H1 (cell line): ENCODE results near the gene AHDC1. TPM values are rescaled to one million over a fixed set of nuclear protein-coding genes. Genes with fewer than 3 reads are reported as not detected.

ENCODE experiments used
- CHD7 ChIP-seq: fragments of 300-600 bp; sonication (generic); IDR thresholded peaks from 2 replicates; pipeline ENCODE4 v1.7.1; 2012; ENCODE audit warnings: low read length, moderate library complexity, mild to moderate bottlenecking, inconsistent platforms; ENCODE audit not compliant: insufficient replicate concordance
- HDAC6 ChIP-seq: IDR thresholded peaks from one replicate; pipeline ENCODE4 v1.7.1; 2012; ENCODE audit warnings: low read depth, mild to moderate bottlenecking, inconsistent platforms, low read length, moderate library complexity
- RAD21 ChIP-seq, 2 experiments: IDR thresholded peaks in 1 of 2; conservative IDR thresholded peaks in 1 of 2; 2 replicates each; pipeline ENCODE4 v1.6.1; 2011; ENCODE audit warnings: low read depth in 2 of 2, low read length in 2 of 2, improper control_type of control experiment in 1 of 2, inconsistent platforms in 1 of 2, mild to moderate bottlenecking in 1 of 2, moderate library complexity in 1 of 2
- RFX5 ChIP-seq: IDR thresholded peaks from 2 replicates; pipeline ENCODE4 v1.6.1; 2011; ENCODE audit warnings: low read depth, low read length, improper control_type of control experiment, borderline replicate concordance
- polyA plus RNA-seq, 7 experiments: library from polyadenylated mRNA; depleted of rRNA in 3 of 7; stranded (reverse) in 5 of 7; unstranded in 2 of 7; fragments of >200 nt in 5 of 7; fragments of 200-250 nt in 2 of 7; gene quantifications; 1 replicate in 5 of 7; 2 replicates in 1 of 7; 4 replicates in 1 of 7; pipeline versions ENCODE4 v1.2.1 to v1.2.3, GENCODE V29; 2011 to 2013; ENCODE audit warnings: missing spikeins in 2 of 7, mixed read lengths in 2 of 7
- total RNA-seq: library from RNA; stranded (reverse); fragmentation: NEBNext Ultra II Directional; extraction: Animal tissue kit (Norgen Biotek cat#: 25700); gene quantifications from 2 replicates; pipeline ENCODE4 v1.2.1, GENCODE V29; 2021

AHDC1 gene
- total and polyA plus RNA-seq, 2 of the 8 experiments (the other 6 are each of a cell fraction or from before 2014, with no cell fraction given) = 4.4 to 35.1 TPM

- no peak for TF ChIP-seq CHD7
- TF ChIP-seq RAD21 (IDR thresholded peaks at IDR 0.05 in 1 of 2, conservative IDR thresholded peaks at IDR 0.05 in 1 of 2; ENCODE audit: low read depth in 2 of 2, low read length in 2 of 2) = no peak
- no peak for TF ChIP-seq RFX5
- no peak for TF ChIP-seq HDAC6
Observed at GRCh38 chr1:27538793-27539192, 65.2 kb downstream of the AHDC1 start (continued).
